BLaER1 treated with 17β-estradiol and CSF1 and Interleukin-3, amounts not matched to agents 10 nM and 100 nM (cell line): ENCODE results near the gene DIAPH3.
A peak's percentile ranks its signal among the peaks of the same experiment; 100 is the strongest.
"Not testable (repeated sequence)": the region's sequence is repeated elsewhere in the genome, so short reads cannot be mapped to it uniquely, and the experiment has no call there.

Experiments
- H3K27ac ChIP-seq, 11 experiments: shearing (Covaris generic); formaldehyde crosslinking; 2 replicates each; pipeline ENCODE4 v1.8.1; 2022
- H3K27me3 ChIP-seq, 11 experiments: shearing (Covaris generic); formaldehyde crosslinking; 2 replicates each; pipeline ENCODE4 v1.8.1; 2022
- H3K36me3 ChIP-seq, 11 experiments: shearing (Covaris generic); formaldehyde crosslinking; 2 replicates each; pipeline ENCODE4 v1.8.1; 2022
- H3K4me1 ChIP-seq, 10 experiments: shearing (Covaris generic); formaldehyde crosslinking; 2 replicates each; pipeline ENCODE4 v1.8.1; 2022
- H3K4me2 ChIP-seq, 11 experiments: shearing (Covaris generic); formaldehyde crosslinking; 2 replicates each; pipeline ENCODE4 v1.8.1; 2022
- H3K4me3 ChIP-seq, 10 experiments: shearing (Covaris generic); formaldehyde crosslinking; 2 replicates each; pipeline ENCODE4 v1.8.1; 2022
- H3K9ac ChIP-seq, 11 experiments: shearing (Covaris generic); formaldehyde crosslinking; 2 replicates each; pipeline ENCODE4 v1.8.1; 2022
- H3K9me3 ChIP-seq, 11 experiments: shearing (Covaris generic); formaldehyde crosslinking; replicated peaks in 1 of 11; 2 replicates each; pipeline ENCODE4 v1.8.1; 2022
- H4K20me1 ChIP-seq, 11 experiments: shearing (Covaris generic); formaldehyde crosslinking; 2 replicates each; pipeline ENCODE4 v1.8.1; 2022
- Cebpa-rat ChIP-seq, 11 experiments: shearing (Covaris generic); IDR thresholded peaks; 2 replicates each; pipeline ENCODE4 v1.8.1; 2022

Gene DIAPH3

DNA sequence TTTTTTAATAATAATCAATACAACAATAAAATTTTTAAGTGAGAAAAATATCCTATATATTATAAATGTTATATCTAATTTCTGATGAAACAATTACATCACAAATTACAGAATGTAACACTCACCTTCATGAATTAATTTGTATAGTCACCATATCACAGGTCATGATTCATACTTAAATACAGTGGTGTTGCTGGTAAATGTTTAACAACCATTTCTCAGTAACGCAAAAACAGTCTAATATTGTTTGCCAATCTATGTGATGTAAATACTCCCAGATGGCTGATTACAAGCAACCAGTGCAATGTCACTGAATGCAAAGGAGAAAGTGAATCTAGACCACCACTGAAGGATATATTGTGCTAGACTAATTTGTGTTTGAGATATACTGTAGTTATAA, 97.5 kb downstream of the DIAPH3 start:
- H3K27ac ChIP-seq, result no peak overlapping the region
- H3K36me3 ChIP-seq, result peaks cover 0 to 34% (median 10%) of the 10 kb centered on the region in 11 experiments; a peak in 8 of 22 replicates
- H3K9ac ChIP-seq, result no peak overlapping the region
- no peaks in the 10 kb centered on the region for H4K20me1 ChIP-seq
- H3K4me1 ChIP-seq, result no peaks in the 10 kb centered on the region
- H3K4me3 ChIP-seq, result no peak overlapping the region
- H3K27me3 ChIP-seq, result no peaks in the 10 kb centered on the region
- no peak overlapping the region for H3K4me2 ChIP-seq
- peaks cover 6 to 35% (median 19%) of the 10 kb centered on the region in 11 experiments; a peak in 18 of 22 replicates for H3K9me3 ChIP-seq
- no peak for TF ChIP-seq Cebpa-rat (IDR thresholded peaks at IDR 0.05)

GRCh38 chr13:60062502-60062901, 101.2 kb downstream of the DIAPH3 start:
- Histone ChIP-seq H3K27ac (no peak overlapping the region), H3K4me2 (no peak overlapping the region), H3K9ac (no peak overlapping the region), H3K27me3 (no peaks in the 10 kb centered on the region), H3K36me3 (peaks cover 0 to 17% (median 5%) of the 10 kb centered on the region in 11 experiments; a peak in 3 of 22 replicates), H3K4me1 (no peaks in the 10 kb centered on the region), H3K4me3 (no peak overlapping the region), H4K20me1 (no peaks in the 10 kb centered on the region), H3K9me3 (peaks cover 0 to 16% (median 11%) of the 10 kb centered on the region in 11 experiments; a peak in 16 of 22 replicates)
- no peak for TF ChIP-seq Cebpa-rat (IDR thresholded peaks at IDR 0.05)

DNA sequence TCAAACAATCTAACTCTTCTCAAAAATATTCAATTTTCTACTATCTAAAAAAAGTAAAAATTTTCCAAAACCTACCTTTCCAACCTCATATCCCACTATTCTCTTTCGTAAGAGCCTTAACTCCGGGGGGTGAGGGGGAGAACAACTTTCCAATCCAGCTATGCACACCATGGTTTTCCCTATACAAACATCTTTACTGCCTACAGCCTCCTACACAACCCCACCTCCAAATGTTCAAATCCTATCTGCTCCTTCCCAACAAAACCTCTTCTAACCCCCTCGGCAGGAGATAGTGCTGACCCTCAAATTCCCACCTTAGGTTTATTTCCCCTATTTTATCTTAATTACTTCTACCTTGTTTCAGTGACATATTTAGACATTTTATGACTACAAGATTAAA, 102.0 kb downstream of the DIAPH3 start:
- Histone ChIP-seq H3K4me2 (no peak overlapping the region), H3K27ac (no peak overlapping the region), H3K4me1 (no peaks in the 10 kb centered on the region), H3K36me3 (peaks cover 0 to 17% (median 5%) of the 10 kb centered on the region in 11 experiments; a peak in 3 of 22 replicates), H3K4me3 (no peak overlapping the region), H3K9me3 (peaks cover 0 to 18% (median 11%) of the 10 kb centered on the region in 11 experiments; a peak in 16 of 22 replicates), H4K20me1 (no peaks in the 10 kb centered on the region), H3K27me3 (no peaks in the 10 kb centered on the region), H3K9ac (no peak overlapping the region)
- TF ChIP-seq Cebpa-rat (IDR thresholded peaks at IDR 0.05), result no peak

- no peak for TF ChIP-seq Cebpa-rat (IDR thresholded peaks at IDR 0.05)
- no peak overlapping the region for H3K9ac ChIP-seq
- H4K20me1 ChIP-seq, result no peaks in the 10 kb centered on the region; a peak in 1 of 22 replicates
Observed at GRCh38 chr13:60051754-60052285, 111.9 kb downstream of the DIAPH3 start.

GRCh38 chr13:60048353-60048752, 115.4 kb downstream of the DIAPH3 start:
- peaks cover 0 to 16% (median 5%) of the 10 kb centered on the region in 11 experiments; a peak in 8 of 22 replicates for H3K36me3 ChIP-seq
- not testable (repeated sequence) for H4K20me1 ChIP-seq, H3K4me1 ChIP-seq, H3K27ac ChIP-seq, H3K9me3 ChIP-seq, H3K9ac ChIP-seq, H3K4me2 ChIP-seq, H3K27me3 ChIP-seq, H3K4me3 ChIP-seq

More at GRCh38 chr13:60051754-60052285, 111.9 kb downstream of the DIAPH3 start:
- H3K36me3 ChIP-seq, result peaks cover 0 to 5% (median 0%) of the 10 kb centered on the region in 11 experiments; a peak in 1 of 22 replicates
- no peak overlapping the region for H3K4me3 ChIP-seq
- no peak overlapping the region for H3K27ac ChIP-seq
- H3K4me2 ChIP-seq, result no peak overlapping the region
- no peaks in the 10 kb centered on the region for H3K4me1 ChIP-seq
- no peaks in the 10 kb centered on the region for H3K9me3 ChIP-seq
- H3K27me3 ChIP-seq, result no peaks in the 10 kb centered on the region

- Histone ChIP-seq H3K4me3 (no peak overlapping the region), H3K4me2 (no peak overlapping the region), H3K27ac (no peak overlapping the region), H3K9me3 (peaks cover 0 to 7% (median 0%) of the 10 kb centered on the region in 11 experiments; a peak in 4 of 22 replicates), H3K4me1 (no peaks in the 10 kb centered on the region), H3K36me3 (peaks cover 0 to 16% (median 5%) of the 10 kb centered on the region in 11 experiments; a peak in 8 of 22 replicates), H3K9ac (no peak overlapping the region), H4K20me1 (no peaks in the 10 kb centered on the region; a peak in 1 of 22 replicates), H3K27me3 (no peaks in the 10 kb centered on the region)
- 0 out of 22 replicates have a peak, but pooled peaks of 1 of the 11 experiments have one; percentile 10 for TF ChIP-seq Cebpa-rat (IDR thresholded peaks at IDR 0.05)
Observed at GRCh38 chr13:60047918-60048317, 115.8 kb downstream of the DIAPH3 start.

- H3K27ac ChIP-seq, result no peak overlapping the region
- no peak for TF ChIP-seq Cebpa-rat (IDR thresholded peaks at IDR 0.05)
- peaks cover 0 to 7% (median 0%) of the 10 kb centered on the region in 11 experiments; a peak in 4 of 22 replicates for H3K9me3 ChIP-seq
- no peaks in the 10 kb centered on the region for H3K27me3 ChIP-seq
- H3K9ac ChIP-seq, result no peak overlapping the region
- H3K4me3 ChIP-seq, result no peak overlapping the region
- H3K4me1 ChIP-seq, result no peaks in the 10 kb centered on the region
- H3K36me3 ChIP-seq, result peaks cover 0 to 23% (median 5%) of the 10 kb centered on the region in 11 experiments; a peak in 10 of 22 replicates
- no peaks in the 10 kb centered on the region; a peak in 1 of 22 replicates for H4K20me1 ChIP-seq
- no peak overlapping the region for H3K4me2 ChIP-seq
Observed at GRCh38 chr13:60044321-60044720, 119.4 kb downstream of the DIAPH3 start.

GRCh38 chr13:60043262-60043661, 120.5 kb downstream of the DIAPH3 start:
- Histone ChIP-seq H3K4me1 (no peaks in the 10 kb centered on the region), H3K9me3 (peaks cover 0 to 7% (median 0%) of the 10 kb centered on the region in 11 experiments; a peak in 4 of 22 replicates), H3K27me3 (no peaks in the 10 kb centered on the region), H4K20me1 (no peaks in the 10 kb centered on the region; a peak in 1 of 22 replicates), H3K36me3 (peaks cover 0 to 23% (median 5%) of the 10 kb centered on the region in 11 experiments; a peak in 10 of 22 replicates), H3K9ac (no peak overlapping the region), H3K4me2 (no peak overlapping the region), H3K4me3 (no peak overlapping the region), H3K27ac (no peak overlapping the region)
- TF ChIP-seq Cebpa-rat (IDR thresholded peaks at IDR 0.05), result no peak

GRCh38 chr13:60040668-60041067, 123.1 kb downstream of the DIAPH3 start:
- H3K9ac ChIP-seq, H3K9me3 ChIP-seq, H3K4me3 ChIP-seq, H4K20me1 ChIP-seq, H3K27ac ChIP-seq, H3K4me2 ChIP-seq, H3K4me1 ChIP-seq, H3K27me3 ChIP-seq: not testable (repeated sequence)
- peaks cover 0 to 27% (median 6%) of the 10 kb centered on the region in 11 experiments; a peak in 9 of 22 replicates for H3K36me3 ChIP-seq

- H3K27me3 ChIP-seq, result no peaks in the 10 kb centered on the region
- peaks cover 0 to 7% (median 0%) of the 10 kb centered on the region in 11 experiments; a peak in 2 of 22 replicates for H3K9me3 ChIP-seq
- no peaks in the 10 kb centered on the region for H4K20me1 ChIP-seq
- H3K9ac ChIP-seq, result no peak overlapping the region
- no peak for TF ChIP-seq Cebpa-rat (IDR thresholded peaks at IDR 0.05)
- H3K4me3 ChIP-seq, result no peak overlapping the region
- H3K36me3 ChIP-seq, result peaks cover 0 to 24% (median 9%) of the 10 kb centered on the region in 11 experiments; a peak in 9 of 22 replicates
- no peak overlapping the region for H3K27ac ChIP-seq
- H3K4me2 ChIP-seq, result no peak overlapping the region
- peaks cover 0 to 15% (median 0%) of the 10 kb centered on the region in 10 experiments; a peak in 3 of 20 replicates for H3K4me1 ChIP-seq
Observed at GRCh38 chr13:60035874-60036273, 127.9 kb downstream of the DIAPH3 start.
